Measurements from ENCODE around the gene SSBP3.

DNA sequence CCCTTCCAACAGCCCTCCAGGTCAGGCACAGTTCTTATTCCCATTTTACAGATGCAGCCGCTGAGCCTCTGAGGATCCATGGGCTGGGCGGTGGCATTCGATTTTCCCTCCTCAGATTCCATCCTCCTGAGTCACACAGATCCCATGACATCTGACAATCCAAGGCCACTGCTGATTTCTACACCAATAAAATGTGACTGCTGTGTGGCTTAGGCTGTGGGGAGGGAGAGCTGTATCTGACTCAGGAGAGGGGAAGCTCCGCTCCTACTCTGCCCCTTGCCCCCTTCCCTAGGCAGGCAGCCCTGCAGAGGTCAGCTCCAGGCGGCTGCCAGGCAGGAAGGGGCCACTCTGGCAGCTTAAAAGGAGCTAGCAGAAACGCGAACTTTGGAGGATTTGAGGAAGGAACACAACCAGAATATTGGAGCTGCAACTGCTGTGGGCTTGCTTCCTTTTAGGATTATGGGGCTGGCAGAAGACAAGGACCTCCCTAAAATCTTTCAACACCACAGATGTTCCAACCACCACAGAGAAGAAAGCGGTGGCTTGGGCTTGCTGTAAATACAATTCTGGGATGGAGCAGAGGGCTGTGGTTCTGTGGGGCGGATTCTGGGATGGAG, 156.3 kb downstream of the SSBP3 start:
- TF ChIP-seq EP300 (IDR thresholded peaks at IDR 0.05) (peak in 1 of 2 donors; percentile 53), POLR2A (IDR thresholded peaks at IDR 0.05) (no peak)
- TF ChIP-seq, protein P1, sequence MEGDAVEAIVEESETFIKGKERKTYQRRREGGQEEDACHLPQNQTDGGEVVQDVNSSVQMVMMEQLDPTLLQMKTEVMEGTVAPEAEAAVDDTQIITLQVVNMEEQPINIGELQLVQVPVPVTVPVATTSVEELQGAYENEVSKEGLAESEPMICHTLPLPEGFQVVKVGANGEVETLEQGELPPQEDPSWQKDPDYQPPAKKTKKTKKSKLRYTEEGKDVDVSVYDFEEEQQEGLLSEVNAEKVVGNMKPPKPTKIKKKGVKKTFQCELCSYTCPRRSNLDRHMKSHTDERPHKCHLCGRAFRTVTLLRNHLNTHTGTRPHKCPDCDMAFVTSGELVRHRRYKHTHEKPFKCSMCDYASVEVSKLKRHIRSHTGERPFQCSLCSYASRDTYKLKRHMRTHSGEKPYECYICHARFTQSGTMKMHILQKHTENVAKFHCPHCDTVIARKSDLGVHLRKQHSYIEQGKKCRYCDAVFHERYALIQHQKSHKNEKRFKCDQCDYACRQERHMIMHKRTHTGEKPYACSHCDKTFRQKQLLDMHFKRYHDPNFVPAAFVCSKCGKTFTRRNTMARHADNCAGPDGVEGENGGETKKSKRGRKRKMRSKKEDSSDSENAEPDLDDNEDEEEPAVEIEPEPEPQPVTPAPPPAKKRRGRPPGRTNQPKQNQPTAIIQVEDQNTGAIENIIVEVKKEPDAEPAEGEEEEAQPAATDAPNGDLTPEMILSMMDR (IDR thresholded peaks at IDR 0.05): no peak

Data from tibial nerve (tissue), 4 donors.